Activated CD4-positive, alpha-beta T cell treated with anti-CD3 and anti-CD28 coated beads, Interleukin-2, amount 50 U/mL, for 4 hours (primary cell): ENCODE results near the gene CHCHD10.

Experiments
- DNase-seq, 2 experiments: peaks; one replicate each; pipeline ENCODE4 v3.0.0-alpha.2; 2020

The CHCHD10 gene

GRCh38 chr22:23772315-23772648 is 4.5 kb upstream of the CHCHD10 start:
- no peak for DNase-seq

GRCh38 chr22:23769321-23769965 is 1.7 kb upstream of the CHCHD10 start:
- DNase-seq = no peak

GRCh38 chr22:23767303-23767672 is 484 bp downstream of the CHCHD10 start:
- DNase-seq = no peak

GRCh38 chr22:23764899-23765881 is 2.6 kb downstream of the CHCHD10 start:
- no peak for DNase-seq

- DNase-seq = no peak
Observed at GRCh38 chr22:23763954-23764353, 3.8 kb downstream of the CHCHD10 start.

GRCh38 chr22:23763579-23763945 is 4.2 kb downstream of the CHCHD10 start:
- peak; percentile 38 to 40 for DNase-seq

GRCh38 chr22:23762842-23763578 is 4.8 kb downstream of the CHCHD10 start, which contains the start of gene C22orf15:
Gene C22orf15, plus strand, starts transcription at chr22:23762990. Its CDS starts 317 bp downstream, at chr22:23763307.
- no peak for DNase-seq

GRCh38 chr22:23760056-23760455 is 7.7 kb downstream of the CHCHD10 start:
- DNase-seq = no peak

GRCh38 chr22:23759566-23759965 is 8.2 kb downstream of the CHCHD10 start:
- no peak for DNase-seq

GRCh38 chr22:23756891-23757290 is 10.9 kb downstream of the CHCHD10 start:
- no peak for DNase-seq

- DNase-seq = no peak
Observed at GRCh38 chr22:23755711-23756110, 12.1 kb downstream of the CHCHD10 start.

GRCh38 chr22:23754980-23755636 is 12.7 kb downstream of the CHCHD10 start:
- no peak for DNase-seq

- DNase-seq = no peak
Observed at GRCh38 chr22:23754220-23754919, 13.4 kb downstream of the CHCHD10 start, which contains the start of gene VPREB3. Gene VPREB3, minus strand, starts transcription at chr22:23754425. Its CDS starts 62 bp downstream, at chr22:23754363.

- DNase-seq = no peak
Observed at GRCh38 chr22:23753385-23753784, 14.4 kb downstream of the CHCHD10 start.

GRCh38 chr22:23752750-23753149 is 15.0 kb downstream of the CHCHD10 start:
- no peak for DNase-seq

GRCh38 chr22:23752090-23752691 is 15.6 kb downstream of the CHCHD10 start:
- no peak for DNase-seq

GRCh38 chr22:23751441-23751996 is 16.3 kb downstream of the CHCHD10 start:
- DNase-seq = no peak

GRCh38 chr22:23750714-23751440 is 16.9 kb downstream of the CHCHD10 start, which contains the start of gene ZNF70:
Gene ZNF70, minus strand, starts transcription at chr22:23751112. Its CDS starts 5,972 bp downstream, at chr22:23745140.
- peak; percentile 70 to 78 for DNase-seq

- DNase-seq = no peak
Observed at GRCh38 chr22:23750367-23750713, 17.4 kb downstream of the CHCHD10 start.

GRCh38 chr22:23749841-23750301 is 17.9 kb downstream of the CHCHD10 start:
- DNase-seq = no peak
